Esophagus squamous epithelium (tissue), 4 donors: ENCODE measurements around the gene DLG2.

Experiments used
- POLR2A ChIP-seq, 4 donors: fragments of 450-650 bp; IDR thresholded peaks; one replicate each; pipeline ENCODE4 v1.6.1; 2017; ENCODE audit warnings: antibody characterized with exemption in 4 of 4, mild to moderate bottlenecking in 4 of 4, moderate library complexity in 3 of 4
- TF ChIP-seq, protein P1 (sequence below), 6 experiments: fragments of 450-650 bp in 4 of 6; fragments of 200-600 bp in 2 of 6; sonication (generic) in 2 of 6; IDR thresholded peaks; one replicate each; pipeline ENCODE4 v1.5.1; 2016 to 2019; ENCODE audit warnings: antibody characterized with exemption in 6 of 6, mild to moderate bottlenecking in 4 of 6, moderate library complexity in 4 of 6

DNA sequence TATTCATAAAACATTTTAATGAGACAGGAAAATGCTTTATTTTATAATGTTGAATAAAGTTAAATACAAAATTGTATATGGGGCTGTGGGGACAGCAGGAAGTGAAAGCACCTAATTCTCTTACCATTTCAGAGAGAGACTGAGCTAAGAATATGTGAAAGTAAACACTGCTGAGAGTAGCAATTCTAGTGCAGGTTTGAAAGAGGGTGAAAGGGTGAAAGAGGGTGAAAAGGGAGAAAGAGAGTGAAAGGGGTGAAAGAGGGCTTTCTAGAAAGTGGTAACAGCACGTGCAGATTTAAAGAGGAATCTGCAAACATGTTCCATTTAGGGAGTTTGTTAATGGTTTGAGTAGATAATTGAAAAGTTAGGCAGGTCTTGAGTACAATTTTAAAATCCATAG lies 1689.0 kb downstream of the DLG2 start:
- TF ChIP-seq, protein P1, sequence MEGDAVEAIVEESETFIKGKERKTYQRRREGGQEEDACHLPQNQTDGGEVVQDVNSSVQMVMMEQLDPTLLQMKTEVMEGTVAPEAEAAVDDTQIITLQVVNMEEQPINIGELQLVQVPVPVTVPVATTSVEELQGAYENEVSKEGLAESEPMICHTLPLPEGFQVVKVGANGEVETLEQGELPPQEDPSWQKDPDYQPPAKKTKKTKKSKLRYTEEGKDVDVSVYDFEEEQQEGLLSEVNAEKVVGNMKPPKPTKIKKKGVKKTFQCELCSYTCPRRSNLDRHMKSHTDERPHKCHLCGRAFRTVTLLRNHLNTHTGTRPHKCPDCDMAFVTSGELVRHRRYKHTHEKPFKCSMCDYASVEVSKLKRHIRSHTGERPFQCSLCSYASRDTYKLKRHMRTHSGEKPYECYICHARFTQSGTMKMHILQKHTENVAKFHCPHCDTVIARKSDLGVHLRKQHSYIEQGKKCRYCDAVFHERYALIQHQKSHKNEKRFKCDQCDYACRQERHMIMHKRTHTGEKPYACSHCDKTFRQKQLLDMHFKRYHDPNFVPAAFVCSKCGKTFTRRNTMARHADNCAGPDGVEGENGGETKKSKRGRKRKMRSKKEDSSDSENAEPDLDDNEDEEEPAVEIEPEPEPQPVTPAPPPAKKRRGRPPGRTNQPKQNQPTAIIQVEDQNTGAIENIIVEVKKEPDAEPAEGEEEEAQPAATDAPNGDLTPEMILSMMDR (IDR thresholded peaks at IDR 0.05) = no peak
- no peak for TF ChIP-seq POLR2A (IDR thresholded peaks at IDR 0.05)
